ENCODE data around the gene ARL15.

The ARL15 gene

GRCh38 chr5:54281960-54282692, 28.2 kb downstream of the ARL15 start:
- DNase-seq: no peak

- no peak for DNase-seq
These were observed 30.4 kb downstream of the ARL15 start for GRCh38 chr5:54279960-54280359.

GRCh38 chr5:54278979-54279717, 31.2 kb downstream of the ARL15 start:
- no peak for DNase-seq

GRCh38 chr5:54278036-54278830, 32.1 kb downstream of the ARL15 start:
- no peak for DNase-seq

- DNase-seq: no peak
These were observed 34.3 kb downstream of the ARL15 start for GRCh38 chr5:54276048-54276447.

- DNase-seq: no peak
These were observed 35.0 kb downstream of the ARL15 start for GRCh38 chr5:54275361-54275760.

GRCh38 chr5:54274944-54275343, 35.4 kb downstream of the ARL15 start:
- no peak for DNase-seq

- DNase-seq: no peak
These were observed 36.7 kb downstream of the ARL15 start for GRCh38 chr5:54273715-54274114.

GRCh38 chr5:54272746-54273145, 37.6 kb downstream of the ARL15 start:
- DNase-seq: no peak

- DNase-seq: no peak
These were observed 40.0 kb downstream of the ARL15 start for GRCh38 chr5:54270326-54270725.

GRCh38 chr5:54264574-54264973, 45.8 kb downstream of the ARL15 start:
- no peak for DNase-seq

GRCh38 chr5:54263447-54263846, 46.9 kb downstream of the ARL15 start:
- DNase-seq: no peak

GRCh38 chr5:54261596-54261995, 48.8 kb downstream of the ARL15 start:
- no peak for DNase-seq

GRCh38 chr5:54259981-54260380, 50.4 kb downstream of the ARL15 start:
- no peak for DNase-seq

GRCh38 chr5:54259090-54259489, 51.3 kb downstream of the ARL15 start:
- no peak for DNase-seq

- no peak for DNase-seq
These were observed 52.8 kb downstream of the ARL15 start for GRCh38 chr5:54257366-54258118.

GRCh38 chr5:54254482-54255198, 55.7 kb downstream of the ARL15 start:
- DNase-seq: no peak

- DNase-seq: no peak
These were observed 58.4 kb downstream of the ARL15 start for GRCh38 chr5:54251981-54252380.

GRCh38 chr5:54249210-54250028, 61.0 kb downstream of the ARL15 start:
- DNase-seq: no peak

GRCh38 chr5:54247226-54247625, 63.1 kb downstream of the ARL15 start:
- no peak for DNase-seq

- DNase-seq: no peak
These were observed 66.8 kb downstream of the ARL15 start for GRCh38 chr5:54243483-54244080.

Measured in right hindlimb (tissue), 1 donor.